Ramos (cell line): ENCODE measurements around the gene RHEB.

Experiments used
- in situ Hi-C: fragments of 300-500 bp; cut with MboI; formaldehyde crosslinking; loops from one replicate; pipeline ENCODE4 v1.14.3; 2022; ENCODE audit warnings: low sequenced_read_pairs; ENCODE audit not compliant: unreplicated experiment

The RHEB gene

GRCh38 chr7:151454305-151454704, 65.4 kb downstream of the RHEB start:
- in situ Hi-C loops: no loop called here

- in situ Hi-C loops: no loop called here
Observed at GRCh38 chr7:151453326-151453791, 66.3 kb downstream of the RHEB start.

GRCh38 chr7:151452680-151453325, 66.9 kb downstream of the RHEB start:
- in situ Hi-C loops: no loop called here

GRCh38 chr7:151451626-151452571, 67.8 kb downstream of the RHEB start:
- in situ Hi-C loops: no loop called here

- in situ Hi-C loops: no loop called here
Observed at GRCh38 chr7:151451156-151451555, 68.5 kb downstream of the RHEB start.

- in situ Hi-C loops: loop anchor here (5.0 kb wide), 1 partner anchor 78 kb away; no protein-coding TSS in a partner anchor
Observed at GRCh38 chr7:151449990-151450389, 69.7 kb downstream of the RHEB start.

GRCh38 chr7:151448261-151449252, 71.1 kb downstream of the RHEB start:
- in situ Hi-C loops: loop anchor here (5.0 kb wide), 1 partner anchor 76 kb away; no protein-coding TSS in a partner anchor

- in situ Hi-C loops: loop anchor here (5.0 kb wide), 1 partner anchor 76 kb away; no protein-coding TSS in a partner anchor
Observed at GRCh38 chr7:151447901-151448260, 71.8 kb downstream of the RHEB start.

- in situ Hi-C loops: loop anchor here (5.0 kb wide), 1 partner anchor 75 kb away; no protein-coding TSS in a partner anchor
Observed at GRCh38 chr7:151447312-151447711, 72.4 kb downstream of the RHEB start.

GRCh38 chr7:151446412-151446811, 73.3 kb downstream of the RHEB start:
- in situ Hi-C loops: loop anchor here (5.0 kb wide), 1 partner anchor 74 kb away; no protein-coding TSS in a partner anchor

GRCh38 chr7:151444632-151445031, 75.1 kb downstream of the RHEB start:
- in situ Hi-C loops: loop anchor here (5.0 kb wide), 1 partner anchor 72 kb away; no protein-coding TSS in a partner anchor

- in situ Hi-C loops: no loop called here
Observed at GRCh38 chr7:151442776-151443496, 76.8 kb downstream of the RHEB start.

- in situ Hi-C loops: no loop called here
Observed at GRCh38 chr7:151440799-151441445, 78.8 kb downstream of the RHEB start.

- in situ Hi-C loops: no loop called here
Observed at GRCh38 chr7:151439855-151440798, 79.6 kb downstream of the RHEB start, which contains the start of gene CRYGN. CRYGN (minus strand) TSS chr7:151440141; CDS start chr7:151439917, 224 bp downstream.

GRCh38 chr7:151438864-151439601, 80.7 kb downstream of the RHEB start:
- in situ Hi-C loops: no loop called here

GRCh38 chr7:151437866-151438516, 81.7 kb downstream of the RHEB start:
- in situ Hi-C loops: no loop called here
